ENCODE measurements around the gene HDDC3.
"Not testable (repeated sequence)": the region's sequence is repeated elsewhere in the genome, so short reads cannot be mapped to it uniquely, and the experiment has no call there.

HDDC3 gene

DNA sequence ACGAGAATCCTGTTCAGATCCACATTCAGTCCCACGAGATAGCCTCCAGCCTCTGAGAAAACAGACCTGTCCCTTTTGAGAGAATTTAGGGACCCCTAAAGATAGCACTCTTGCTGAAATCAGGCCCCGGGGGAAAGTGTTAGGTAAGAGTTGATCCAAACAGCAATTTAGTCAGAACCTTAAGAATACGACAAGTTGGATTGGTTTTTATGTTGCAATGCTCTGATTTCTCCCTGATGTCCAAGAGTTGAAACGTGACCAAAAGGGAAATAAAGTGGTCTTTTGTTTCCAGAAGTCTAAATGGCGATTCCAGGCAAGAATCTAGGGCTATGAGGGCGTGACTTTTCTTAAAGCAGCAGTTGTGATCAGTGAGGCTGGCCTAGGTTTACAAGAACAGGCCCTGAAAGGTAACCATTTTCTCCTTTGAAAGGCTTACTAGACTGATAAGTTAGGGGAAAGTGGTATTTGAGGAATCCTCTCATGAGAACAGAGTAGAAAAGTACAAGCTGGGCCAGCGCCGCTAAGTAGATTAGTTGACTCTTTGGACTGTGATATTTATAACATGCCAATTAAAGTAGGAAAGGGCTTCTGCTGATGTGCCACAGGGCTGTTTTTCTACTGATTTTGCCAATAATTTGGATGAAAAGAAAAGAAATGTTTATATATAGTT lies 24.4 kb downstream of the HDDC3 start:
- no peak for DNase-seq

DNA sequence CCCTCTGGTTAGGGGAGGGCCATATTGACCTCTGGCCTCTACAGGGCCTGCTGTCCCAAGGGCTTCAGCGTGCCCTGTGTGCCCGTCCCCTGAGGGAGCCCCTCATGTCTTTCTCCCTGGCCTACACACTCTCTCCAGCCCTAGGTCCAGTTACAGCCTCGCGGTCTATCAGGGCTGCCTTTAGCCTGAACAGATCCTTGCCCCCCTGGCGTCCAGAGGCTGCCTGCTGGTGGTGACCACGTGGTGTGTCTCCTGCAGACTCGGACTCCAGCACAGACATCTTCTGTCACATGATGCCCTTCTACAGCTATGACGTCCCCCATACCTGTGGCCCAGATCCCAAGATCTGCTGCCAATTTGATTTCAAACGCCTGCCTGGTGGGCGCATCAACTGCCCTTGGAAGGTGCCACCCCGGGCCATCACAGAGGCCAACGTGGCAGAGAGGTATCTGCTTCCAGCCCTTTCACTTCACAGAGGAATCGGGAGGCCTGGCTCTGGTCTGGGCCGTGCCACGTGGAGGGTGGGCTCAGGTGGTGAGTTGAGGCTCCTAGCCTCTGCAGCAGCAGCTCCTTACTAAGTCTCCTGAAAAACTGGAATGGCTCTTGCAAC lies 25.2 kb downstream of the HDDC3 start:
- no peak for DNase-seq

DNA sequence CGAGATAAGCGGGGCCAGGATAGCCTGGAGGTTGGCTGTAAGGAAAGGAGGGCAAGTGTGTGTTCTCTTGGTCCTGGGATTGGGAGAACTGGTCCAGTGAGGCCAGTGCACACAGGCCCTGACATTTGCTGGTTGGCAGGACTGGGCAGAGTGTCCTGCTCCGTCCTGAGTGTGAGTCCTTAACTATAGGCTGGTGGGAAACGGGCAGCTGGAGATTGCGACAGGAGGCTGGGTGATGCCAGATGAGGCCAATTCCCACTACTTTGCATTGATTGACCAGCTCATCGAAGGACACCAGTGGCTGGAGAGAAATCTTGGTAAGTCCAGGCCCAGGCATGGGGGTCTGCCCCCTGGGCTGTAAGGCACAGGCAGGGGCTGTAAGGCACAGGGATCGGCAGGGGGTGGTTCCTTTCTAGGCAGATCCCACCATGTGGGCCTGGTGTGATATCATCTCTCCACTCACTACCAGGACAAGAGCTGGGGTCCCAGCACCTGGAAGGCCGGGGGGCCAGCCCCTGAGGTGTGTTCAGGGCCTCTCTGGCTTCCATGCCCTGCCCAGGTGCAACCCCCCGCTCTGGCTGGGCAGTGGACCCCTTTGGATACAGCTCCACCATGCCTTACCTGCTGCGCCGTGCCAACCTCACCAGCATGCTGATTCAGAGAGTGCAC lies 26.0 kb downstream of the HDDC3 start:
- no peak for DNase-seq

DNA sequence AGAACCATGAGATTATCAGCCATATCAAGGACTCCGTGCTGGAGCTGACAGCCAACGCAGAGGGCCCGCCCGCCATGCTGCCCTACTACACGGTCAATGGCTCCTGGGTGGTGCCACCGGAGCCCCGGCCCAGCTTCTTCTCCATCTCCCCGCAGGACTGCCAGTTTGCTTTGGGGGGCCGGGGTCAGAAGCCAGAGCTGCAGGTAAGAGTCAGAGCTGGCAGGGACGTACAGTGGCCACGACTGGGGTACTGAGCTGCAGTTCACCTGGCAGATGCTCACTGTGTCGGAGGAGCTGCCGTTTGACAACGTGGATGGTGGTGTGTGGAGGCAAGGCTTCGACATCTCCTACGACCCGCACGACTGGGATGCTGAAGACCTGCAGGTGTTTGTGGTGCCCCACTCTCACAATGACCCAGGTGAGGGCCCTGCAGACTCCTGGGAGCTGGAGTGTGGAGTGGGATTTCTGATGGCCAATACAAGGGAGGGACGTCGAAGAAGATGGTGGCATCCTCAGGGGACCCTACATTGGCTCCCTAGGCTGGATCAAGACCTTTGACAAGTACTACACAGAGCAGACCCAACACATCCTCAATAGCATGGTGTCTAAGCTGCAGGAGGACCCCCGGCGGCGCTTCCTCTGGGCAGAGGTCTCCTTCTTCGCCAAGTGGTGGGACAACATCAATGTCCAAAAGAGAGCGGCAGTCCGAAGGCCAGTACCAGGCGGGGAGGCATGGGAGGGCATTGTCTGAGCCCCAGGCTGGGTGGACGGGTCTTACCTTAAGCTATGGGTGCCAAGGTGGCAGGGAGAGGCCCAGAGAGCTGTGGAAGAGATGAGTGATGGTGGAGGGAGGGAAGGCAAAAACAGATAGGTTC lies 26.8 kb downstream of the HDDC3 start:
- DNase-seq, result no peak

DNA sequence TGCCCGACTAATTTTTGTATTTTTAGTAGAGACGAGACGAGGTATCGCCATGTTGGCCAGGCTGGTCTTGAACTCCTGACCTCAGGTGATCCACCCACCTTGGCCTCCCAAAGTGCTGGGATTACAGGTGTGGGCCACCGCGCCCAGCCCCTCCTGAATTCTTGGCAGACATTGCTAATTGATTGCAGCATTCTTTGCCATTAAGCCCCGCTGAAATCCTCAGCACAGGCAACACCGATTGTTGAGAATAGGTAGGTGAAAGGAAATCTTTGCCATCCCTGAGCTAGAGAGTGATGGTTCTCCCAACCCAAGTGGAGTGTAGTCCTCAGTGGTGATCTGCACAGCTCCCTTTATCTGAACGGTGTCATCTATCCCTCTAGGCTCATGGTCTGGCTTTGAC lies 27.6 kb downstream of the HDDC3 start:
- no peak for DNase-seq

DNA sequence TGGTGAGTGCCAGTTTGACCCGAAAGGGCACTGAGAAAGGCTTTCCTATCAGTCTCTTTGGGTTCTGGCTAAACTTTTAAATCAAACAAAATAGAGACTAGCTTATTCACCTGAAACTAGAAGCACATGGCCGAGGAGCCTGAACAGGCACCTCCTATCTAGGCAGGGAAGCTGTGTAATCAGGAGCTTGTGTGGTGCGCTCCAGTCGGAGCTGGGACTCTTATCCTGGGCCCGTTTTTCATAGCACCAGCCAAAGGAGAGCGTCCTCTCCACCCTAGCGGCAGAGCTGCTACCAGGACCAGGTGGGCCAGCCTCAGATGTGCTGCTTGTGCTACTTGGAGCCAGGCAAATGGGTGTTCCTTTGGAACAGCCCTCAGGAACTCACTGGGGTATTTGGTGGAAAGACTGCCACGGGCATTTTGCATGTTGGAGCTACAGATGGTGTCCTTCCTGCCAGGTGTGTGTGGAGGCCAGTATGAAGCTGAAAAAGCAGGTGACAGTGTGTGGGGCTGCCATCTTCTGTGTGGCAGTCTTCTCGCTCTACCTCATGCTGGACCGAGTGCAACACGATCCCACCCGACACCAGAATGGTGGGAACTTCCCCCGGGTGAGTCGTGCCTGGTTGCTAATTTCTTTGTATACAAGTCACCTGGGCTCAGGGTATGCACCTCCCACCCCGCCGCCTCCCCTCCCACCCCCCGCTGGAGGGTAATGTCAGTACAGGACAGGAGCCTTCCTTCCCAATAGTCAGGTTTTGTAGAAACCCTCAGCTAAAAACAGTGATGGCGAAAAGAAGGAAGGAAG lies 28.4 kb downstream of the HDDC3 start:
- no peak for DNase-seq

DNA sequence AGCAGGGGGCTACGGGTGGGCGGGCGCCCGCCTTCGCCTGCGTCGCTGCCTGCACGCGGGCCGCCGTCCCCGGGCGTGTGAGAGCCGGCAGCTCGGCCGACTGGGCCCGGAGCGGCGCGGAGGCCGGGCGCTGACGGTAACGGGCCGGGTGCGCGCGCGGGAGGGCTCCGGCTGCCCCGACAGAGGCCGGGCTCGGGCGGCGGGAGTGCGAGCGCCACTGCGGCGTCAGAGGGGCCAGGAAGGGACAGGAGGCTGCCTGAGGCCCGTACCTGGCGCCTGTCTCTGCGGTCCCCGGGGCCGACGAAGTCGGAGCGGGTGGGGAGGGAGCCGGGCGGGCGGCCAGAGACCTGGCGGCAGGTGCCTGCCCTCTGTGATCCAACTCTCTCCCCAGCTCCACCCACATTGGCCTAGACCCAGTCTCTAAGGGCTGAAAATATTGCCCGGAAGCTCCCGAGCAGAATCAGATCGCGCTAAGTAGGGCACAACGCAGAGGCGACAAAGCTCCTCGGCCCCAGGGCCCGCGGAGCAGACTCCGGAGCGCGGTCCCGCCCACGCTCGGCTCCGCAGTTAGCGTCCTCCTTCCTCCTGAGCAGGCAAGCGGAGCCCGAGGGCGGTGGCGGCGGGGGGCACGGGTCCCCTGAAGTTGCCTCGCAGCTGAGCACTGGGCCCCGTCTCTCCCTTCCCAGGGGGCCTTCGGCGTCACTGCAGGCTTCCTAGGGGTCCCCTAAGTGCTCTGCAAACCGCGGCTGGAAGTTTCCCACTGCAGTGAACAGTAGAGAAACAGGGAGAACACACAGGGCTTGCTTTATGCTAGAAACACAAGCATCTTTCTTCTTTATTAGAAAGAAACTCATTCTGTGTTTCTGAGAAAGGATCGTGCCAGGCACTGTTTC lies 29.3 kb downstream of the HDDC3 start, which contains the start of gene MAN2A2:
MAN2A2 (plus strand) TSS at position 463 of the 893 bp plus-strand sequence. CDS start 906 bp downstream, outside the sequence.
- peak; percentile 22 for DNase-seq

DNA sequence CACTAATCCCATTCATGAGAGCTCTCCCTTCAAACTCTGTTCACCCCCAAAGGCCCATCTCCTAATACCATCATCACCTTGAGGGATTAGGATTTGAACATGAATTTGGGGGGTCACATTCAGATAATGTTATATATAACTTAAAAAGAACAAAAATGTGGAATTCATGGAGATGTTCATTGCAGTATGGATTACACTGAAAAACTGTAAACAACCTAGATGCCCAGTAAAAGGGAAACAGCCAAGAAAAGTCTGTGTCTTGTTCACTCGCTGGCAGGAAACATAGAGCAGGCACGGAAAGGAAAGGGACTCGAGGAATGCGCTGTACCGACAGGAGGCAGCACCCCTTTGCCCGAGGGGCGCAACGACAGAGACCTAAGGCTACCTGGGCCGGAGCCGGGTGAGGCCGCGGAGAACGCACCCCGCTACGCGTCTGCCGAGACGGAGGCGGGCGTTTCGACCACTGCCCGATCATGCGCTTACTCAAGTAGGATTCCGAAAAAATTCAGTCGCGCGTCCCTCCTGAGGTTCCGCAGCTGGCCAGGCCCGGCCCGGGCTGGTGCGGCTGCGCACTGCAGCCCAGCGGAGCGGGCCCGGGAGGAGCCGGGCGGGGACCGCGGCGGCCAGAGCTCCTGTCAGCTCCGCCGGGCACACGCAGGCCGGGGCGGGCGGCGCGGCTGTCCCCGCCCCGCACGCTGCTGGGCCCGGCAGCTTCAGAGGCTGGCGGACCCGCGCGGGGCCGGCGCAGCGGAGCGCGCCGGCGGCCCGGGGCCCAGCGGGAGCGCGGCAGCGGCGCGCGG lies 30.1 kb downstream of the HDDC3 start:
- peak; percentile 76 for DNase-seq

DNA sequence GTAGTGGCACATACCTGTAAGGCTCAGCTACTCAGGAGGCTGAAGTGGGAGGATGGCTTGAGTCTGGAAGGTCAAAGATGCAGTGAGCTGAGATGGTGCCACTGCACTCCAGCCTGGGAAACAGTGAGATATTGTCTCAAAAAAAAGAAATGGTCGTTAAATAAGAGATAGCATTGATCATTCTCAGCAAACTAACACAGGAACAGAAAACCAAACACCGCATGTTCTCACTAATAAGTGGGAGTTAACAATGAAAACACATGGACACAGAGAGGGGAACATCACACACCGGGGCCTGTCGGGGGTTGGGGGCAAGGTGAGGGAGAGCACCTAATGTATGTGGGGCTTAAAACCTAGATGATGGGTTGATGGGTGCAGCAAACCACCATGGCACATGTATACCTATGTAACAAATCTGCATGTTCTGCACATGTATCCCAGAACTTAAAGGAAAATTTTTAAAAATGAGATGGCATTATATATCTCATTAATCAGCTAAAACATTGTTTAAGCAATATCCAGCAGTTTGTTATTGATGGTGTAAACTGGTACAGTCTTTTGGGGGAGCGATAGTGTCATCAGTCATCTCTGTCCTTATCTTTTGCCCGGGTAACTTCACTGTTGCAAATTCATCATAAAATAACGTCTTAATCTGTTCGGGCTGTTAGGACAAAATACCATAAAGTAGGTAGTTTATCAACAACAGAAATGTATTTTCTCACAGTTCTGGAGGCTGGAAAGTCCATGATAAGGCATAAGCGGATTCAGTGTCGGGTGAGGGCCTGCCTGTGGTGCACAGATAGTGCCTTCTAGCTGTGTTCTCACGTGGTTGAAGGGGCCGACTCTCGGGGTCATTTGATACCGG lies 30.9 kb downstream of the HDDC3 start:
- DNase-seq, result no peak

DNA sequence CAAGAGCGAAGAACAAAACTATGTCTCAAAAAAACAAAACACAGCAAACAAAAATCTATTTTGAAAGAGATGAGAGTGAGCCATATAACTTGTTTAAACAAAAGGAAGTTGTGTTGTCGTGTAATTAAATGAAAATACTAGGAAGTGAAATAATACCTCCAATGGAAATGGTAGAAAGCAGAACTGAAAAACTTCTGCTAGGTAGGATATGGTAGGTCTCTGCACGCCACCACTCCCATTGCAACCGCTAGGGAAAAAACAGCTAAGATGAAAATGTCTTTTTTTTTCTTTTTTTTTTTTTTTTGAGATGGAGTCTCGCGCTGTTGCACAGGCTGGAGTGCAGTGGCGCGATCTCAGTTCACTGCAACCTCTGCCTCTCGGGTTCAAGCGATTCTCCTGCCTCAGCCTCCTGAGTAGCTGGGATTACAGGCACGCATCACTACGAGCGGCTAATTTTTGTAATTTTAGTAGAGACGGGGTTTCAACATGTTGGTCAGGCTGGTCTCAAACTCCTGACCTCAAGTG lies 35.2 kb downstream of the HDDC3 start:
- not testable (repeated sequence) for DNase-seq

DNA sequence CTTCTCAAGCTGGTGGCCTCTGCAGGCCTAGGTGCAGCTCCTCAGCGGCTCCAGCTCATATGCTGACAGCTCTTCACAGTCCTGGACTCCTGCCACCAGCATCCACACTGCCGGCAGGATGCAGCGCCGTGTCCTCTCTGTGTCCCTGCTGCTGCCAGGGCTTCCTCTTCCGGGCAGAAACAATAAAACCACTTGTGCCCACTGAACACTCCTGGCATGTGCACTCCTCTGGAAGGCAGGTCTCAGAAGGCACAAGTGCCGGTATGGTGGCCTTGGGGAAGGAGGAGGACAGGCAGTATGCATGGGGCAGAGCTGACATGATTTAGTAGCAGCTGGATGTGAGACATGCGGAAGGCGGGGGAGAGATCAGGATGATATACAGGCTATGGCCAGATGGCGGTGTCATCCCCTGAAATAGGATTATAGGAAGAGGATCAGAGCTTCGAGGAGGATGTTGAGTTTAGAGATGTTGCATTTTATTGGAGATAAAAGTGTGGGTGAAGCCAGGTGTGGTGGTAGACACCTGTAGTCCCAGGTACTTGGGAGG lies 36.7 kb downstream of the HDDC3 start:
- no peak for DNase-seq

DNA sequence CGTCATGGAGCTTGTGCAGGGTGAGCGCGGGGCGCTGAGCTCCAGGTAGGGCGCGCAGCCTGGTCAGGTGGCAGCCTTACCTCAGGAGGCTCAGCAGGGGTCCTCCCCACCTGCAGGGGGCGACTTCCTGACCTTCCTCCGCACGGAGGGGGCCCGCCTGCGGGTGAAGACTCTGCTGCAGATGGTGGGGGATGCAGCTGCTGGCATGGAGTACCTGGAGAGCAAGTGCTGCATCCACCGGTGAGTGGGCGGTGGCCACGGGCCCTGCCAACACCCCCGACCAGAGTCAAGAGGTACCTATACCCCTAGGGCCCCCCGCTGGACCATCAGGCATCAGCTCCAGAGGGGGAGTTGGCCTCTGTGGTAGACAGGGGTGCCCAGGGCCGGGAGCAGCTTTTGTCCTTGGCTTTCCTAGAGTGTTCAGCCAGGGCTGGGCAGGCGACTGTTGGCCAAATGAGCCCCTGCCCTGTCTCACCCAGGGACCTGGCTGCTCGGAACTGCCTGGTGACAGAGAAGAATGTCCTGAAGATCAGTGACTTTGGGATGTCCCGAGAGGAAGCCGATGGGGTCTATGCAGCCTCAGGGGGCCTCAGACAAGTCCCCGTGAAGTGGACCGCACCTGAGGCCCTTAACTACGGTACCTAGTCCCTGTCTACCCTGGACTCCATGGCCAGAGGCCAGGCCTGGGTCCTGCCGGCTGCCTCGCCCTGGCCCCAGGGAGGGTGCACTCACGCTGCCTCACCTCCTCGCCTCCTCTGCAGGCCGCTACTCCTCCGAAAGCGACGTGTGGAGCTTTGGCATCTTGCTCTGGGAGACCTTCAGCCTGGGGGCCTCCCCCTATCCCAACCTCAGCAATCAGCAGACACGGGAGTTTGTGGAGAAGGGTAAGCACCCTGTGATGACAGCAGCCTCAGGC lies 38.9 kb downstream of the HDDC3 start:
- DNase-seq, result no peak

DNA sequence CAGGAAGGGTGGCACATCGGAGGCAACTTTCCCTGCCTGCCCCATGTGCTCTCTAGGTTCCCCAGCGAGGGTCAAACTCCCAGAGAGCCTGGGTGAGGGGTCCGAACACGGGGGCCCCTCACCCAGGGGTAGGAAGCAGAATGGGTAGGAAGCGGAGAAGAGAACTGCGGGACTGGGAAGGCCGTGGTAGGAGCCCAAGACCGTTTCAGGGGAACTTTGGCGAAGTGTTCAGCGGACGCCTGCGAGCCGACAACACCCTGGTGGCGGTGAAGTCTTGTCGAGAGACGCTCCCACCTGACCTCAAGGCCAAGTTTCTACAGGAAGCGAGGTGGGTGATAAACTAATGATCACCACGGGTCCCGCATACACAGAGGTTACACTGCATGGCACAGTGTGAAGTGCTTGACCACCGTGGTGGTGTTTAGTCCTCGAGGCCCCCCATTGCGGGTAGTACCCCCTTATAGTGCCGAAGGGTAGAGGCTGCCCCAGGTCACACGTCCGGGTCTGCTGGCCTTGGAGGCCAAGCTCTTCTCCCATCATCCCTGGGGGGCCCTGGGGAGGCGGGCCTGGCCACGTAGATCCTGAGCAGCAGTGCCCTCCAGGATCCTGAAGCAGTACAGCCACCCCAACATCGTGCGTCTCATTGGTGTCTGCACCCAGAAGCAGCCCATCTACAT lies 39.7 kb downstream of the HDDC3 start:
- DNase-seq, result no peak

DNA sequence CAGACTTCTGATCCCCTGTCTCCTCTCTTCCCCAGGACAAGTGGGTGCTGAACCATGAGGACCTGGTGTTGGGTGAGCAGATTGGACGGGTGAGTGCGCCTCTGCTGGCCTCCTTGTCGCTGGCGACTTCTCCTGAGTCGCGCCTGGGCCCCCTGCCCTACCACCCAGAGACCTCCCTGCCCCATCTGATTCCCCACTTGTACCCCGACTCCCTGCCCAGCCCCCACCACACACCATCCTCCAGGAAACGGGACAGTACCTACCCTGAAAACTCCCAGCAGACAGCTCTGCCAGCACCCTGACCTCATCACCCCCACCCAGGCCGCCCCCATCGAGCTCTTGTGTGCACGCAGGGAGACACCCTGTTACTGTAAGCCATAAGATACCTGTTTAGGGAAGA lies 40.3 kb downstream of the HDDC3 start:
- no peak for DNase-seq

DNA sequence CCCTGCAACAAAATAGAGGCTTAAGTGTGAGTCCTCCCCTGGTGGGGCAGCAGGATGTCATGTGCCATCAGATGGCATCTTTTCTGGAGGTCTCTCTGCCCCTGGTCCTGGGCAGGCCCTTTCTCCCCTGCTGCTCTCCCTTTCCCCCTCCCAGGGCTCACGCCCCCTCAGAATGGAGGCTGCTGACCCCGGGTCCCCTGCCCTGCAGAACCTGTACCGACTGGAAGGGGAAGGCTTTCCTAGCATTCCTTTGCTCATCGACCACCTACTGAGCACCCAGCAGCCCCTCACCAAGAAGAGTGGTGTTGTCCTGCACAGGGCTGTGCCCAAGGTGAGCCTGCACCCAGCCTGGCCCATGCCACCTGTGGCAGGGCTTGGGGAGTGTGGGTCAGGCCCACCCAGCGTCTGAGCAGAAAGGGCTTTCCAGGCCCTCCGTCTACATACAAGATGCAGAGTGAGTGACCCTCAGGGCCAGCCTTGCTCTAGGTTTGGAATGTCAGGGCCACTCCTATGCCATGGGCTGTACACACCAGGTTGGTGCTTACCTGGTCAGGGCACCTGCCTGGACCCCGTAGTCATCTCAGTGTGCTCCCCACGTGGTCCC lies 40.9 kb downstream of the HDDC3 start:
- DNase-seq, result no peak

DNA sequence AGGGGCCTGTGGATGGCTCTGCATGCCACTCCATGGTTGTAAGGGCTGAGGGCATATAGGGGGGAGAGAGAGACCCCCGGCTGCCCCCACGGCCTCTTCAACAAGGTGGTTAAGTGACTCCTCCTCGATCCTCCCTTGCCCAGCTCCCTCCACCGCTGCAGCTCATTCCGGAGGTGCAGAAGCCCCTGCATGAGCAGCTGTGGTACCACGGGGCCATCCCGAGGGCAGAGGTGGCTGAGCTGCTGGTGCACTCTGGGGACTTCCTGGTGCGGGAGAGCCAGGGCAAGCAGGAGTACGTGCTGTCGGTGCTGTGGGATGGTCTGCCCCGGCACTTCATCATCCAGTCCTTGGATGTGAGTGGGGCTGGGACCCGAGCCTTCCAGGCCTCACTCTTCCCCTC lies 41.5 kb downstream of the HDDC3 start:
- no peak for DNase-seq
